Gastrocnemius medialis (tissue), 4 donors: Measurements from ENCODE around the gene ELOVL3. TPM values are rescaled to one million over a fixed set of nuclear protein-coding genes. Genes with fewer than 3 reads are reported as not detected.

ENCODE experiments used
- ATAC-seq, 2 donors: fragments of 150-250 bp; one replicate each; pipeline ENCODE4 v1.9.1; 2016
- DNase-seq, 2 donors: peaks; one replicate each; pipeline ENCODE4 v3.0.0-alpha.2; 2019
- H3K27ac ChIP-seq, 4 donors: fragments of 200-600 bp; sonication (generic); 1 replicate in 1 of 4; 2 replicates in 3 of 4; pipeline ENCODE4 v1.5.1; 2016 to 2018; ENCODE audit warnings: mild to moderate bottlenecking in 2 of 4, moderate library complexity in 1 of 4
- H3K27me3 ChIP-seq, 3 donors: fragments of 200-600 bp; sonication (generic) in 2 of 3; 1 replicate in 1 of 3; 2 replicates in 2 of 3; pipeline versions ENCODE4 v1.5.1 to v1.6.0; 2016 to 2019; ENCODE audit warnings: mild to moderate bottlenecking in 1 of 3, moderate library complexity in 1 of 3
- H3K36me3 ChIP-seq, 2 donors: fragments of 200-600 bp; sonication (generic) in 1 of 2; one replicate each; pipeline ENCODE4 v1.5.1; 2017 to 2018
- H3K4me1 ChIP-seq, 2 donors: fragments of 200-600 bp; sonication (generic) in 1 of 2; one replicate each; pipeline ENCODE4 v1.5.1; 2016 to 2017; ENCODE audit warnings: mild to moderate bottlenecking in 2 of 2
- H3K4me3 ChIP-seq, 4 donors: fragments of 200-600 bp; sonication (generic) in 3 of 4; 1 replicate in 1 of 4; 2 replicates in 3 of 4; pipeline ENCODE4 v1.5.1; 2016 to 2019; ENCODE audit warnings: mild to moderate bottlenecking in 2 of 4
- H3K9me3 ChIP-seq, 3 donors: fragments of 200-600 bp; sonication (generic) in 2 of 3; 1 replicate in 1 of 3; 2 replicates in 2 of 3; pipeline ENCODE4 v1.5.1; 2016 to 2019
- POLR2A ChIP-seq, 2 donors: fragments of 450-650 bp; IDR thresholded peaks; one replicate each; pipeline ENCODE4 v1.6.1; 2017; ENCODE audit warnings: antibody characterized with exemption in 2 of 2, mild to moderate bottlenecking in 2 of 2, moderate library complexity in 2 of 2
- in situ Hi-C, 4 donors: fragments of 200-750 bp; cut with MboI; loops; one replicate each; pipeline versions ENCODE4 v1.15.0 to v1.8.0; 2017; ENCODE audit warnings: low sequenced_read_pairs in 4 of 4
- intact Hi-C: fragments of 100-400 bp; cut with DNase I; formaldehyde crosslinking; loops from one replicate; pipeline ENCODE4 v1.15.1; 2023; ENCODE audit warnings: low total_unique reads
- total RNA-seq, 4 donors: library from RNA; depleted of rRNA; stranded (reverse); fragments of >200 nt; gene quantifications; one replicate each; pipeline versions ENCODE4 v1.1.0 to v1.2.3, GENCODE V29; 2016
- TF ChIP-seq, protein P1 (sequence below), 5 experiments: fragments of 450-650 bp in 3 of 5; fragments of 200-600 bp in 2 of 5; sonication (generic) in 2 of 5; IDR thresholded peaks in 4 of 5; conservative IDR thresholded peaks in 1 of 5; 1 replicate in 4 of 5; 2 replicates in 1 of 5; pipeline ENCODE4 v1.5.1; 2016 to 2019; ENCODE audit warnings: antibody characterized with exemption in 5 of 5, mild to moderate bottlenecking in 3 of 5, moderate library complexity in 3 of 5

The ELOVL3 gene
- total RNA-seq, 4 donors from 2014 or later, result 0.51 TPM; not detected in 3

DNA sequence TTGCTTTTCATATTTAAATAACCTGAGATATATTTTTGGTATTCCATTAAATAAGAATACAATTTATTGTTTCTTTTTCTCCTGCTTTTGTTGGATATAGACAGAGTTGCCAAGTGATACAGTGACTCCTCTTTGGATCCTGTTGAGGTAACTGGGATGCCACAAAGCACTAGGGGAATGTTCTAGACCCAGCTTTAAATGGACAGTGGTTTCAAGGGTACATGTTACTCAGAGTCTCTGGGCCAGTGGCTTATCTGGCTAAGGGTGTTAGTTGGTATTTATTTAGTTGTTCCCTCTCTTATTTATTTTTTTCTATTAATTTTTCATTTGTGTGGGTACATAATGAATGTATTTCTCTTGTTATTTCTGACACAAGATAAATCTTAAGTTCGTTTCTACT lies 28.3 kb downstream of the ELOVL3 start:
- no peak for ATAC-seq
- Histone ChIP-seq H3K4me1 (peaks cover 26 to 39% of the 10 kb centered on the region in 2 donors), H3K9me3 (no peaks in the 10 kb centered on the region), H3K27ac (peak overlapping the region in 3 of 4 donors; percentile 19 to 45 (median 34)), H3K36me3 (peaks cover 0 to 6% of the 10 kb centered on the region in 2 donors), H3K27me3 (no peaks in the 10 kb centered on the region), H3K4me3 (no peak overlapping the region)
- no peak for DNase-seq
- in situ Hi-C loops, result no loop called here
- intact Hi-C loops, result no loop called here
- TF ChIP-seq, protein P1, sequence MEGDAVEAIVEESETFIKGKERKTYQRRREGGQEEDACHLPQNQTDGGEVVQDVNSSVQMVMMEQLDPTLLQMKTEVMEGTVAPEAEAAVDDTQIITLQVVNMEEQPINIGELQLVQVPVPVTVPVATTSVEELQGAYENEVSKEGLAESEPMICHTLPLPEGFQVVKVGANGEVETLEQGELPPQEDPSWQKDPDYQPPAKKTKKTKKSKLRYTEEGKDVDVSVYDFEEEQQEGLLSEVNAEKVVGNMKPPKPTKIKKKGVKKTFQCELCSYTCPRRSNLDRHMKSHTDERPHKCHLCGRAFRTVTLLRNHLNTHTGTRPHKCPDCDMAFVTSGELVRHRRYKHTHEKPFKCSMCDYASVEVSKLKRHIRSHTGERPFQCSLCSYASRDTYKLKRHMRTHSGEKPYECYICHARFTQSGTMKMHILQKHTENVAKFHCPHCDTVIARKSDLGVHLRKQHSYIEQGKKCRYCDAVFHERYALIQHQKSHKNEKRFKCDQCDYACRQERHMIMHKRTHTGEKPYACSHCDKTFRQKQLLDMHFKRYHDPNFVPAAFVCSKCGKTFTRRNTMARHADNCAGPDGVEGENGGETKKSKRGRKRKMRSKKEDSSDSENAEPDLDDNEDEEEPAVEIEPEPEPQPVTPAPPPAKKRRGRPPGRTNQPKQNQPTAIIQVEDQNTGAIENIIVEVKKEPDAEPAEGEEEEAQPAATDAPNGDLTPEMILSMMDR (IDR thresholded peaks at IDR 0.05 in 4 of 5, conservative IDR thresholded peaks at IDR 0.05 in 1 of 5), result no peak
- no peak for TF ChIP-seq POLR2A (IDR thresholded peaks at IDR 0.05)

DNA sequence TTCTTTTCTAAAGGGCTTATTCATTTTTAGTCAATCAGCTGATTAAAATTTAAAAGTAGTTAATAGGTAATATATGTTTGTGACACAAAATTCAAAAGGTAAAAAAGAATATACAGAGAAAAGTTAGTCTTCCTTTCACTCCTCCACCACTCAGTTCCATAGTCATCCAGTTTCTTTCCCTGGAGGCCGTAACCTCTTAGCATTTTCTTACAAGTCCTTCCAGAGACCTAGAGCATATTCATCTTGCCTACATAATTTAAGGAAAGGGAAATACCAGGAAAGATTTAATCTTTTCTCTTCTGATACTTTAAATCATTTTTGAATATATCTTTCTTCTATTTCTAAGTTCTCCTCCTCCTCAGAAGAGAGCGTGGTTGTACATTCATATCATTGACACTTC lies 29.3 kb downstream of the ELOVL3 start:
- Histone ChIP-seq H3K36me3 (peaks cover 0 to 16% of the 10 kb centered on the region in 2 donors), H3K9me3 (no peaks in the 10 kb centered on the region), H3K4me3 (no peak overlapping the region), H3K27me3 (no peaks in the 10 kb centered on the region), H3K27ac (peak overlapping the region in 1 of 4 donors; percentile 27), H3K4me1 (peaks cover 23 to 31% of the 10 kb centered on the region in 2 donors)
- in situ Hi-C loops, result no loop called here
- TF ChIP-seq POLR2A (IDR thresholded peaks at IDR 0.05), result no peak
- TF ChIP-seq, protein P1 (IDR thresholded peaks at IDR 0.05 in 4 of 5, conservative IDR thresholded peaks at IDR 0.05 in 1 of 5), result no peak
- ATAC-seq (no peak), DNase-seq (no peak)
- intact Hi-C loops, result no loop called here

DNA sequence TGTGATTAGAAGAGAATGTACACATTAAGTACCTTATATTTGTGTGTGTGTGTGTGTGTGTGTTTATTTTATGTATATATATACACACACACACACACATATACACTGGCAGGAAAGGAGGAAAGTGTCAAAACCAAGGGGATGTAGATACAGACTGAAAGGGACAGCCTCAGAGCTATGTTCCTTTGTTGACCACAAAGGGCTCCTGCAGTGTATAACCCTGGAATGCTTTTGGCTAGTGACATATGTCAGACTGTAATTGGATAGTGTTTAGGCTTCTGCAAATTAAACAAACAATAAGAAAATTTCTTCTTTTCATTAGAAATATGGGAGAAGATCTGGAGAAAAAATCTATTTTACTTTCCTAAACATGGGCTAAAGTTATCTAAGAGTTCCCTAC lies 35.1 kb downstream of the ELOVL3 start:
- intact Hi-C loops, result no loop called here
- DNase-seq (no peak), ATAC-seq (peak; percentile 80 to 83)
- Histone ChIP-seq H3K36me3 (peaks cover 0 to 25% of the 10 kb centered on the region in 2 donors), H3K9me3 (no peaks in the 10 kb centered on the region), H3K4me3 (no peak overlapping the region), H3K27me3 (no peaks in the 10 kb centered on the region), H3K4me1 (peaks cover 59 to 60% of the 10 kb centered on the region in 2 donors), H3K27ac (peak overlapping the region; percentile 54 to 85 (median 81))
- in situ Hi-C loops, result no loop called here
- TF ChIP-seq, protein P1 (IDR thresholded peaks at IDR 0.05 in 4 of 5, conservative IDR thresholded peaks at IDR 0.05 in 1 of 5), result no peak

DNA sequence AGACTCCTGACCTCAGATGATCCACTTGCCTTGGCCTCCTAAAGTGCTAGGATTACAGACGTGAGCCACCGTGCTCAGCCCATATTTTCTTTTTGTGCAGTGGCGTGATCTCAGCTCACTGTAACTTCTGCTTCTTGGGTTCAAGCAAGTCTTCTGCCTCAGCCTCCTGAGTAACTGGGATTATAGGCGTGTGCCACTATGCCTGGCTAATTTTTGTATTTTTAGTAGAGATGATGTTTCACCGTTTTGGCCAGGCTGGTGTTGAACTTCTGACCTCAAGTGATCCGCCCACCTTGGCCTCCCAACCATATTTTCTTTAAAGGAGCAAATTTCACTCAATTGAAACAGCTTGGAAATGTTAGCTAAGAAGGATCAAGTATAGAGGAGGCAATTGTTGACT lies 35.7 kb downstream of the ELOVL3 start:
- Histone ChIP-seq H3K27ac (peak overlapping the region; percentile 54 to 85 (median 81)), H3K9me3 (no peaks in the 10 kb centered on the region), H3K36me3 (peaks cover 0 to 25% of the 10 kb centered on the region in 2 donors), H3K4me3 (no peak overlapping the region), H3K27me3 (no peaks in the 10 kb centered on the region), H3K4me1 (peaks cover 65% of the 10 kb centered on the region in 2 donors)
- ATAC-seq, result peak; percentile 48 to 55
- TF ChIP-seq, protein P1 (IDR thresholded peaks at IDR 0.05 in 4 of 5, conservative IDR thresholded peaks at IDR 0.05 in 1 of 5), result no peak
- TF ChIP-seq POLR2A (IDR thresholded peaks at IDR 0.05), result no peak
- intact Hi-C loops, result no loop called here
- DNase-seq, result peak in 1 of 2 donors; percentile 51
- in situ Hi-C loops, result no loop called here
